ENCODE results near the gene RUFY1. TPM values are rescaled to one million over a fixed set of nuclear protein-coding genes. Genes with fewer than 3 reads are reported as not detected.
"Not testable (repeated sequence)": the region's sequence is repeated elsewhere in the genome, so short reads cannot be mapped to it uniquely, and the experiment has no call there.

Gene RUFY1
- total RNA-seq, 1 experiment from 2014 or later, result 41.4 TPM

DNA sequence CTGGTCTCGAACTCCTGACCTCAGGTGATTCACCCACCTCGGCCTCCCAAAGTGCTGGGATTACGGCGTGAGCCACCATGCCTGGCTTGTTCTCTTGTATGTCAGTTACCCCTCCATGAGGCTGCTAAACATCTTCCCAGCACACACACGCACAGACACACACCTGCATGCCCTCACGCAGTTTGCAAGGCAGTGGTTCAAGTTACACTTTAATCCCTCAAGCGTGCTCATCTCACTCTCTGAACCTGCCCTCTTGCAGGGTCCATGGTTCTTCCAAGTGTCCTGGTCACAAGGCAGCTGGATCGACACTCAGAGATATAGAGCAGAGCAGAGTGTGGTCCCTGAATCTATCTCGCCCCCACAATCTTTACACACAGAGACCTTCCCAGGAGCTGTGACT lies 34.1 kb upstream of the RUFY1 start:
- no peak for DNase-seq (ENCODE audit: low spot score)
- no peaks in the 10 kb centered on the region for H3K36me3 ChIP-seq (ENCODE audit: insufficient read depth, low read length, poor library complexity, severe bottlenecking)
- no peaks in the 10 kb centered on the region for H3K4me1 ChIP-seq (ENCODE audit: insufficient read depth, low read length, poor library complexity, severe bottlenecking)
- no peak overlapping the region for H3K27ac ChIP-seq (ENCODE audit: low read depth, low read length, poor library complexity, severe bottlenecking)
- intact Hi-C loops (cut with micrococcal nuclease; ENCODE audit: unreplicated experiment), result no loop called here
- BruUV-seq (replicated peaks), result no TSS peak
- H3K4me3 ChIP-seq (ENCODE audit: low read depth, low read length, poor library complexity, severe bottlenecking), result no peak overlapping the region
- ChIA-PET POLR2A (ENCODE audit: low non-redundant PET) (no interaction called here), CTCF (no interaction called here)
- no peaks in the 10 kb centered on the region for H3K9me3 ChIP-seq (ENCODE audit: low read depth, low read length, poor library complexity, severe bottlenecking)
- TF ChIP-seq CTCF (conservative IDR thresholded peaks at IDR 0.05; ENCODE audit: low read depth, low read length) (no peak), EZH2 (IDR thresholded peaks at IDR 0.05; ENCODE audit: borderline replicate concordance, low read depth, low read length, poor library complexity, severe bottlenecking) (no peak)
- H3K27me3 ChIP-seq (replicated peaks; ENCODE audit: insufficient read depth, low read depth, low read length, poor library complexity), result no peaks in the 10 kb centered on the region

GRCh38 chr5:179517746-179518145 lies 32.6 kb upstream of the RUFY1 start:
- BruUV-seq (replicated peaks); H3K27me3 ChIP-seq (replicated peaks; ENCODE audit: insufficient read depth, low read depth, low read length, poor library complexity); H3K27ac ChIP-seq (ENCODE audit: low read depth, low read length, poor library complexity, severe bottlenecking); H3K36me3 ChIP-seq (ENCODE audit: insufficient read depth, low read length, poor library complexity, severe bottlenecking); DNase-seq (ENCODE audit: low spot score); H3K4me3 ChIP-seq (ENCODE audit: low read depth, low read length, poor library complexity, severe bottlenecking); CTCF ChIA-PET; H3K9me3 ChIP-seq (ENCODE audit: low read depth, low read length, poor library complexity, severe bottlenecking); intact Hi-C loops (cut with micrococcal nuclease; ENCODE audit: unreplicated experiment); POLR2A ChIA-PET (ENCODE audit: low non-redundant PET); H3K4me1 ChIP-seq (ENCODE audit: insufficient read depth, low read length, poor library complexity, severe bottlenecking): not testable (repeated sequence)

DNA sequence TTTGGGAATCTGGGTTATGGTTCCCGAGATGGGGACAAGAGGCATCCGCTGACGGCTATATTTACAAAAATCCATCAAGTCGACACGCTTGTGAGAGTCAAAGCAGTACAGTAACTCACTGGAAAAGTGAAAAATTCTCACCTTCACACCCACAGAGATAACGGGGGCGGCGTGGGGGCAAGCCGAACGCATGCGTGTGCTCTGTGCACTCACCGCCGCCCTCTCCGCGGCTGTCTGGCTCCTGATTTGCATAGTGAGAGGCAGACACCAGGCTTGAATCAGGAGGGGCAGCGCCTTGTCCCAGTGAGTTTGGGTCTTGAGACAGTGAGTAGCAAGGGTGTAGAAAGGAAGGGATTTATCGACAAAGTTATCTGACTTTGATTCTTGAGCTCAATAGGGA lies 32.0 kb upstream of the RUFY1 start:
- CTCF ChIA-PET; POLR2A ChIA-PET (ENCODE audit: low non-redundant PET); H3K4me1 ChIP-seq (ENCODE audit: insufficient read depth, low read length, poor library complexity, severe bottlenecking); DNase-seq (ENCODE audit: low spot score); BruUV-seq (replicated peaks); H3K9me3 ChIP-seq (ENCODE audit: low read depth, low read length, poor library complexity, severe bottlenecking); H3K36me3 ChIP-seq (ENCODE audit: insufficient read depth, low read length, poor library complexity, severe bottlenecking); intact Hi-C loops (cut with micrococcal nuclease; ENCODE audit: unreplicated experiment); H3K27me3 ChIP-seq (replicated peaks; ENCODE audit: insufficient read depth, low read depth, low read length, poor library complexity); H3K27ac ChIP-seq (ENCODE audit: low read depth, low read length, poor library complexity, severe bottlenecking); H3K4me3 ChIP-seq (ENCODE audit: low read depth, low read length, poor library complexity, severe bottlenecking): not testable (repeated sequence)

DNA sequence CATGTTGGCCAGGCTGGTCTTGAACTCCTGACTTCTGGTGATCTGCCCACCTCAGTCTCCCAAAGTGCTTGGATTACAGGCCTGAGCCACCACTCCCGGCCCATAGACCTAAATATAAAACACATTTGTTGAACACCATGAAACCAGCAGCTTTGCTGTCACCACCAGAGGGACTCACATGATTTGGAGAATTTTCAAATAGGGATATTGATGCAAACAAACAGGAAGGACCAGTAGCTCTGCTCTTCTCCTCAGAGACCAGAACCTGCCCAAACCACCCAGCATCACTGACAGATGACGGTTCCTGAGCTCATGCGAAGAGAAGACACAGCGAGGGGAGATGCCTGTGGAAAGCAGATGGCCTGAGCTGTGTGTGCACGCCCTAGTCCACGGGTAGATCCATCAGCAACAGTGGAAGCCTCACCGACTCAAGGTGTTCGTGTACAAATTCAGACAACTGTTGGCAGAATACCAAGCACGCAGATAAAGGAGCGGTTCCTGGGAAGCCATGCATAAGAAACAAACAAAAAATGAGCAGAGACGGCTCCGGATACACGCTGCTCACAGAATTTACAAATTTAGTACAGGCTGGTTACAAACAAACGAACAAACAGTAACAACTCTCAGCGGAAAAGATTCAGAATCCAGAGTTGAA lies 30.8 kb upstream of the RUFY1 start:
- H3K36me3 ChIP-seq (ENCODE audit: insufficient read depth, low read length, poor library complexity, severe bottlenecking); H3K27ac ChIP-seq (ENCODE audit: low read depth, low read length, poor library complexity, severe bottlenecking); H3K9me3 ChIP-seq (ENCODE audit: low read depth, low read length, poor library complexity, severe bottlenecking); H3K4me1 ChIP-seq (ENCODE audit: insufficient read depth, low read length, poor library complexity, severe bottlenecking); H3K4me3 ChIP-seq (ENCODE audit: low read depth, low read length, poor library complexity, severe bottlenecking); DNase-seq (ENCODE audit: low spot score); intact Hi-C loops (cut with micrococcal nuclease; ENCODE audit: unreplicated experiment); POLR2A ChIA-PET (ENCODE audit: low non-redundant PET); BruUV-seq (replicated peaks); H3K27me3 ChIP-seq (replicated peaks; ENCODE audit: insufficient read depth, low read depth, low read length, poor library complexity); CTCF ChIA-PET: not testable (repeated sequence)

GRCh38 chr5:179522107-179522506 lies 28.2 kb upstream of the RUFY1 start:
- H3K36me3 ChIP-seq (ENCODE audit: insufficient read depth, low read length, poor library complexity, severe bottlenecking); CTCF ChIA-PET; H3K27ac ChIP-seq (ENCODE audit: low read depth, low read length, poor library complexity, severe bottlenecking); H3K4me1 ChIP-seq (ENCODE audit: insufficient read depth, low read length, poor library complexity, severe bottlenecking); H3K9me3 ChIP-seq (ENCODE audit: low read depth, low read length, poor library complexity, severe bottlenecking); BruUV-seq (replicated peaks); H3K27me3 ChIP-seq (replicated peaks; ENCODE audit: insufficient read depth, low read depth, low read length, poor library complexity); intact Hi-C loops (cut with micrococcal nuclease; ENCODE audit: unreplicated experiment); POLR2A ChIA-PET (ENCODE audit: low non-redundant PET); DNase-seq (ENCODE audit: low spot score); H3K4me3 ChIP-seq (ENCODE audit: low read depth, low read length, poor library complexity, severe bottlenecking): not testable (repeated sequence)

Measured in A673 (cell line).